ENCODE data around the gene NPNT. TPM values are rescaled to one million over a fixed set of nuclear protein-coding genes. Genes with fewer than 3 reads are reported as not detected.

NPNT gene
- total and polyA plus RNA-seq, 12 donors, result 1.3 to 61.1 (median 4.5) TPM

- no peak overlapping the region for H3K27ac ChIP-seq
- H3K9me3 ChIP-seq (replicated peaks in 1 of 3), result no peaks in the 10 kb centered on the region
- intact Hi-C loops (cut with DNase I), result no loop called here
- no peak for TF ChIP-seq POLR2A (IDR thresholded peaks at IDR 0.05)
- TF ChIP-seq CTCF (IDR thresholded peaks at IDR 0.05), result no peak
- H3K27me3 ChIP-seq, result no peaks in the 10 kb centered on the region
- no peaks in the 10 kb centered on the region for H3K36me3 ChIP-seq (replicated peaks in 1 of 2)
- no peaks in the 10 kb centered on the region for H3K4me1 ChIP-seq (replicated peaks in 1 of 2)
- WGBS, 4 donors, result 87 to 97% (median 92%) methylated on average over 1 of the region's 1 CpG
- no peak overlapping the region for H3K4me3 ChIP-seq
- no peak for DNase-seq
These were observed 42.5 kb downstream of the NPNT start for GRCh38 chr4:105937759-105938158.

GRCh38 chr4:105943234-105943633, 48.0 kb downstream of the NPNT start:
- TF ChIP-seq POLR2A (IDR thresholded peaks at IDR 0.05) (no peak), CTCF (IDR thresholded peaks at IDR 0.05) (no peak)
- Histone ChIP-seq H3K27ac (no peak overlapping the region), H3K27me3 (no peaks in the 10 kb centered on the region), H3K9me3 (replicated peaks in 1 of 3) (no peaks in the 10 kb centered on the region), H3K4me3 (no peak overlapping the region), H3K36me3 (replicated peaks in 1 of 2) (no peaks in the 10 kb centered on the region), H3K4me1 (replicated peaks in 1 of 2) (no peaks in the 10 kb centered on the region)
- intact Hi-C loops (cut with DNase I), result no loop called here
- DNase-seq, result no peak
- WGBS, 4 donors, result 85 to 93% (median 90%) methylated on average over 3 of the region's 3 CpGs

- Histone ChIP-seq H3K27ac (no peak overlapping the region), H3K27me3 (no peaks in the 10 kb centered on the region), H3K9me3 (replicated peaks in 1 of 3) (no peaks in the 10 kb centered on the region), H3K36me3 (replicated peaks in 1 of 2) (no peaks in the 10 kb centered on the region), H3K4me3 (no peak overlapping the region), H3K4me1 (replicated peaks in 1 of 2) (no peaks in the 10 kb centered on the region)
- WGBS, 4 donors, result 25 to 35% (median 35%) methylated on average over 1 of the region's 1 CpG
- peak; percentile 23 to 57 (median 41) for DNase-seq
- intact Hi-C loops (cut with DNase I), result no loop called here
- no peak for TF ChIP-seq POLR2A (IDR thresholded peaks at IDR 0.05)
- no peak for TF ChIP-seq CTCF (IDR thresholded peaks at IDR 0.05)
These were observed 49.3 kb downstream of the NPNT start for GRCh38 chr4:105944540-105944939.

- TF ChIP-seq CTCF (IDR thresholded peaks at IDR 0.05), result no peak
- 65 to 78% (median 74%) methylated on average over 3 of the region's 3 CpGs for WGBS, 4 donors
- H3K36me3 ChIP-seq (replicated peaks in 1 of 2), result no peaks in the 10 kb centered on the region
These were observed 51.5 kb downstream of the NPNT start for GRCh38 chr4:105946771-105947170.

More at GRCh38 chr4:105946771-105947170, 51.5 kb downstream of the NPNT start:
- H3K9me3 ChIP-seq (replicated peaks in 1 of 3), result no peaks in the 10 kb centered on the region
- no peak overlapping the region for H3K4me3 ChIP-seq
- no peaks in the 10 kb centered on the region for H3K4me1 ChIP-seq (replicated peaks in 1 of 2)
- DNase-seq, result no peak
- no peak overlapping the region for H3K27ac ChIP-seq
- no peaks in the 10 kb centered on the region for H3K27me3 ChIP-seq
- intact Hi-C loops (cut with DNase I), result no loop called here

Data from adrenal gland (tissue), 12 donors.